Limb (tissue), 2 donors: ENCODE results near the gene MAPK12.
A peak's percentile ranks its signal among the peaks of the same experiment; 100 is the strongest.

Experiments
- DNase-seq, 2 donors: peaks; one replicate each; pipeline ENCODE4 v3.0.0-alpha.2; 2016; ENCODE audit errors: extremely low spot score in 2 of 2

MAPK12 gene

DNA sequence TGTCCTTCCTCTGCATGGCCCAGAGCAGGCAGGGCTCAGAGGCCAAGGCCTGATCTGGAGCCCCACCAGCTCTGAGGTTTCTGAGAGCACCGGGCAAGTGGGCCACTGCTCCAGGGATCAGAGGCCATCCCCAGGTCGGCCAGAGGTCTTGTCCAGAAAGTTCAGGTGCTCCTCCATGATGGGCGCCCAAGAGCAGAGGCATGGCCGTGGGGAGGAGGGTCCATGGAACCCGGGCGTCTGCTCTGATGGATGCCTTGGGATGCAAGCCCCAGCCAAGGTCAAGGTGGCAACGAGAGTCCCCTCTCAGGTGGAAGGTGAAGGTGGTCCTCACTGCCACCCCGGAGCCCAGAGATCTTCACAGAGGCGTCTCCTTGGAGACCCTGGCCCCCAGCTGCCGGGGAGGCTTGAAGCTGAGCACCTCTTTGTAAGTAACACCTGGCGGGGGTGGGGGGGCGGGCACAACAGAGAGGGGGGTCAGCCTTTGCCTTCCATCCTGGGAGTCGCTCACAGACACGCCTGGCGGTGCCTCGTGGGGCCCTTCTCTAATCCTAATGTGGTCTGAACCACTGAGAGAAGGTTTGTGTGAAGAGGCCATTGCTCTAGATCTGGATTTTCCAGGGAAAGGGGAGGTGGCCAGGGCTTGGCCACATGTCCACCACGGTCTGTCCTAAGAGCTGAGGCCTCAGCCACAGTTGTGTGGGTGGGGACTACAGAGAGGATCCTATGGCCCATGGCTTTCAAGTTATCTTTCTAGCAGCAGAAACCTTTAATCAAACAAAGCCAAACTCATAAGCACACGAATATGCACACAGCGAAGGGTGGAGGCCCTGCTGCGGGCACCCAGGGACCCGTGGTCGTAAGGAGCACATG is 8.2 kb downstream of the MAPK12 start:
- no peak for DNase-seq

DNA sequence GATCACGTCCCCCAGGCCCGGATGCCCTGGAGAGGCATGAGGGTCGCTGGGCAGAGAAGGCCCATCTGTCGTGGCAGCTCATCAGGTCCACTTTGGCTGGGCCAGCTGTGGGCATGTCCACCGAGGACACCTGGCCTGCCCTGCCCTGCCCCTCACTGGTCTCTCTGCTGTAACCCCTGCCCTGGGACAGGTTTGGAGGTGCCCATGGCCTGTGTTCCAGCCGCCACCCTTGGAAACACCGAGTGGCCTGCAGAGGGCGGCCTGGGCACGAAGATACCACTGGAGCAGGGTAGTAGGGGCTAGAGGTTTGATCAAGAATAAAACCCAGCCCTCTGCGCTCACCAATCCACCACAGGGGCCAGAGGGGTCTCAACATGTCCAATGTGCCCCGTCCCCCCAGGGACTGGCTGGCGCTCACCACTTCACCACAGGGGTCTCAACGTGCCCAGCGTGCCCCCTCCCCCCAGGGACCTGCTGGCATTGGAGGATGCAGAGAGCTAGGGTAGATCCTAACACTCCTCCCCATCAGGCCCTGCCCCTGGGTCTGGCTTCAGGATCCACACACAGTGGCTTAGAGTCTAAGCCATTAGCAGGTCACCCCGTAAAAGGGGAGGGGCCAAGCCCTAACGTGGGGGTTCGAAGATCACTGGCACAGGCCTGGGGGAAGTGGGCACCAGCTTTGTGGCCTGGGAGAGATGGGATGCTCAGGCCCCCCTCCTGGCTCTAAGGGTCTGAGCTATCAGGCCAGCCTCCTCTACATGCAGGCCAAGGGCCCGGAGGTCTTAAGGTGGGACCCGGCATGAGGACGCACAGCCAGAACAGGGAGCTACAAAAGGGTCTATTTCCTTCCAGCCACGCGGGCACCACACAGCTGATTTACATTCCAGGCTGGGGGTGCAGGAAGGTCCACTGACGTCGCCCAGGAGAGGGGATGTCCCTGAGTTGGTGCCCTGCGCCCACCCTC is 9.1 kb downstream of the MAPK12 start:
- DNase-seq = peak in 1 of 2 donors; percentile 77

DNA sequence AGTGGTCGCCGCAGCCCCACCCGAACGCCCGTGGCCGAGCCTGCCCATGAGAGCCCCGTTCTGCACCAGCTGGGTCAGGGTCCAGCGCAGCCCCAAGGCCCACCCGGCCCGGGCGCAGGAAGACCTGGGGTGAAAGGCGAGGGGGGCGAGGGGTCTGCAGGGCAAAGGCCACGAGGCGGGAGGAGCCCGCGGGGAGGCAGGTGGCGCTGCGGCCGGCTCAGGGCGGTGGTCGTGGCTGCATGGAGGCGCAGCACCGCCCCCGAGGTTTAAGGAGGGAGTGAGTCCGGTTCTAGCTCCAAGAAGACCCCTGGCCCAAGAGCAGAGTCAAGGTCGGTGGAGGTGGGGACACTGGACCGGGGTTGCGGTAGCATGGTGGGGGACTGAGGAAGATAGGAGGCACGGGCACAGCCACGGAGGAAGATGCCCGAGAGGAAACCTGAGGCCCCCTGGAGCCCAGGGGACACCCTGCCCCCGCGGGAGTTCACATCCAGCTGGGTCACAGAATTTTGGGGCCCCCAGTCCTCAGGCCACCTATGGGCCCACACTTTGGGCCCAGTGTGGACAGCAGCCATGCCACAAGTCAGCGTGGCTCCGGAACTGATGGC is 9.9 kb downstream of the MAPK12 start:
- DNase-seq = no peak

DNA sequence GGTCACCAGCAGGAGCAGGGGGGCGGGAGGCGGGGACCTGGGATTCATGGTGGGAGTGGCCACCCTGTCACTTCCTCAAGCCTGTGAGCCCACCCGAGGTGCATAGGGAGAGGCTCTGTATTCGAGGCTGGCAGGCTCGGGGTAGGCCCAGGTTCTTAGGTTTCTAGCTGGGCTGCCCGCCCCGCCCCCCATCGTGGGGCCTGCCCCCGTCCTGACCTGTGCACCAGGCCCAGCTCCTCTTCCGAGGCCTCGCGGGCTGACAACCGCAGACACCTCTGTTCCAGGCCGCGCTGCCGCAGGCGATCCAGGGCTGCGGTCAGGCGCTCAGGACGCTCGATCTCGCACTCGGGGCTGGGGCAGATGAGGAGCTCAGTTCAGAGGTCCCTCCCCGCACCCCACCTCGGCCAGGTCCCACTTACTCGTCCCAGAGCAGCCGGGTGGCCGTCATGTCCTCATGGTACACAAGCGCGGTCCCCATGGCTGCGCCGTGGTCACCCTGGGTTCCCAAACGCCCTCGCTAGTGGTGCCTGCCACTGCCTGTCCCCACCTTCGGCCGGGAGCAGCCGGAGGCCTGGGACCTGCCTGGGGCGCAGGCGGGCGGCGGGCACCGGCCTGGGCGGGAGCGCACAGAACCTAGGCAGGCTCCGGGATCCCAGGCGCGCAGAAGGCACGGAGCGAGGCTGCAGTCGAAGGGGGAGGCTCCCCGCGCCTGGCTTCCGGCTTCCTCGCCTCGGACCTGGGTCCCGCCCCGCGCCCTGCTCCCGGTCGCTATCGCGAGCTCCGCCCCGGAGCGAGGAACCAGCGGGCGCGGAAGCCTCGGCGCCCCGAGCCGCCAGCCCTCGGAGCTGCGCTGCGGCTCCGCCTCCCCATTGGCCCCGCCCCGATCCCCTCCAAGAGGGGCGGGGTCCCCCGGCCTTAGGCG is 10.7 kb downstream of the MAPK12 start, which contains the start of gene HDAC10:
Gene HDAC10, minus strand, starts transcription at position 711 of the 922 bp plus-strand sequence. Its CDS starts 233 bp downstream, at position 478.
- peak; percentile 64 to 81 for DNase-seq

DNA sequence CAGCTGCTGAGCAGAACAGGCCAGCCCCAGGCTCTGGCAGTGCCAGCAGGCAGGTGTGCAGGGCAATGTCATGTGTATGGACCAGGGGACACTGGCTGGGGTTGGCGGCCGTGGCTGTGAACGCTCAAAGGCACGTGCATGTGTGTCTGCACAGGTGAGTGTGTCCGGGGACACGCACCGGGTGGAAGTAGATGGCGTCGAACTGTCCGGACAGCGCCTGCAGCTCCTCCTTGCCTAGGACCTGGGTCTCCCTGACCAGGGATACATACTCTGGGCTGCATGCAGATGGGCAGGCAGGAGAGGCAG is 11.3 kb downstream of the MAPK12 start:
- no peak for DNase-seq

DNA sequence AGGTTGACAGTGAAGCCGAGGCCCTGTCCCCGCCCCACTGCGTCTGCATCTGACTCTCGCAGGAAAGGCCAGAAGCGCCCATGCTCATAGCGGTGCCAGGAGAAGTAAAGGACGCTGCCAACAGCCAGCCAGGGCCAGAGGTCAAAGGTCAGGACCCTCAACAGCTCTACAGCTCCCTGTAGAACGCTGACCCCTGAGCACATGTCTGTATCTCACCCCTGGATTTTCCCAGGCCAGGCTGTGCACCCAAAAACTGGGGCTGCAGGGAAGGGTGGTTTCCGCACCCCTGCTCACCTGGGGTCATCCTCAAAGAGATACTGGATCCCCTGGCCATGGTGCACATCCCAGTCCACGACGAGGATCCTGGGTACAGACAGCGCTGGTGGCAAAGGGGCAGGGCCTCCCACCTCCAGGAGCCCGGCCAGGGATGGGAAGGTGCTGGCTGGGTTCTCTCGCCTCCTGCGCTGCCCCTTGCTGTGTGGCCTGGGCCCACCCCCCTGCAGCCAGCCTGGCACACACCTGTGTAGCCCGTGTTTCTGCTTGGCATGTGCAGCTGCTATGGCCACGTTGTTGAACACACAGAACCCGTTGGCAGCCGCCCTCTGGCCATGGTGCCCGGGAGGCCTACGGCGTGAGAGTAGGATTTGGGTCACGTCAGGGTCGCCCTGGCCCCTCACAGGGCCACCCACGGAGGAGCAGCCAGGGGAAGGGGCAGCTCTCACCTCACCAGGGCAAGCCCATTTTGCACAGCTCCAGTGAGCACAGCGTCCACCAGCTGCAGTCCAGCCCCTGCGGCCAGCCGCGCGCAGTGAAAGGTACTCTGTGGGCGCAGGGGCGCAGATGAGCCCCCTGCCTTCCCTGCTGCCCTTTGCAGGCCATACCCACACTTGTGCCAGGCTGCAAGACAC is 11.9 kb downstream of the MAPK12 start:
- no peak for DNase-seq

DNA sequence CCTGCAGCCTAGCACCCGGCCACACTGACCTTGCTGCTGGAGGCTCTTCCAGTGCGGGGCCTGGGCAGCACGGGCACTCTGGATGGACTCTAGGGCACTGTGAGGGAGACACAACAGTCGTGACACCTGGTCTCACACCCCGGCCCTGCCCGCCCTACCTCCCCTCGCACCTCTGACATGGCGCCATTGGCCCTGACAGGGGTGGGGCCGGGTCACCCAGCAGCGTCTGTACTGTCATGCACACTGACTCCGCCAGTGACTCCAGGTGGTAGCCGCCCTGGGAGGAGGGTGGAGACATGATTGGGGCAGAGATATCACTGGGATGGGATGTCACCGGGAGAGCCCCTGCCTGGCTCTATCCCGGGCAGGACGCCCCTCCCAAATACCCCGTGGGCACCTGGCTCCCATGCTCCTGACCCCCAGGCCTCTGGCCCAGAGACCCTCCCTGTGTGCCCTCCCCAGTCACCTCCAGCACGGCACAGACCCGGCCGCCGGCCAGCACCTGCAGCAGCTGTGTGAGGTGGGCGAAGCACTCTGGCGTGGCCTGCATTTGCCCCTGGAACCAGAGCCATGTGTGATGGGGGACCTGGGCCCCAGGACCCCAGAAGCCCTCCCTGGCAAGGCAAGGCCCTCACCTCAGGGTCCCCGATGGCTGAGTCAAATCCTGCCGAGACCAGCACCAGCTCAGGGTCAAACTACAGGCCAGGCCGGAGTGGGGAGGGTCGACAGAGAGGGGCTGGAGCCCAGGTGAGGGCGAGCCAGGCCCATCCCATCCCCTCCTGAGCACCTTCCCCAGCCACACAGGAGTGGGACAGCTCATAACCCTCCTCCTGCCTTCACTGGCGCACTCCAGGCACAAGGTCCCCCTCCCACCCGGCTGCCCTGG is 13.0 kb downstream of the MAPK12 start:
- DNase-seq = no peak

DNA sequence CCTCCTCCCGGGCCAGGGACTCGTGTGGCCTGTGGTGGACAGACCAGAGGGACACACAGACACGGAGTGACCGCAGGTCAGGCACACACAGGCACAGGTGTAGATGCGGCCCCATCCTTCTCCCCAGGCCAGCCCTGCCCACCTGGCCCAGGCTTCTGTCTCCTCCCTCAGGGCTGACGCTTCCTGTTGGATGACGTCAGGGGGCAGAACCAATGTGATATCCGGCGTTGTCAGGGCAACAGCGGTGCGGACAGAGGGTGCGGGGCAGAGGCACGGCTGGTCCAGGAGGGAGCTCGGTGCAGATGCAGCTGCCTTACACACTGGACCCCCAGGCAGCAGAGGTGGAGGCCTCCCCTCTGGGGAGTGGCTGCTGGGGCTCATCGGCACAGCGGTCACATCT is 13.7 kb downstream of the MAPK12 start:
- no peak for DNase-seq

DNA sequence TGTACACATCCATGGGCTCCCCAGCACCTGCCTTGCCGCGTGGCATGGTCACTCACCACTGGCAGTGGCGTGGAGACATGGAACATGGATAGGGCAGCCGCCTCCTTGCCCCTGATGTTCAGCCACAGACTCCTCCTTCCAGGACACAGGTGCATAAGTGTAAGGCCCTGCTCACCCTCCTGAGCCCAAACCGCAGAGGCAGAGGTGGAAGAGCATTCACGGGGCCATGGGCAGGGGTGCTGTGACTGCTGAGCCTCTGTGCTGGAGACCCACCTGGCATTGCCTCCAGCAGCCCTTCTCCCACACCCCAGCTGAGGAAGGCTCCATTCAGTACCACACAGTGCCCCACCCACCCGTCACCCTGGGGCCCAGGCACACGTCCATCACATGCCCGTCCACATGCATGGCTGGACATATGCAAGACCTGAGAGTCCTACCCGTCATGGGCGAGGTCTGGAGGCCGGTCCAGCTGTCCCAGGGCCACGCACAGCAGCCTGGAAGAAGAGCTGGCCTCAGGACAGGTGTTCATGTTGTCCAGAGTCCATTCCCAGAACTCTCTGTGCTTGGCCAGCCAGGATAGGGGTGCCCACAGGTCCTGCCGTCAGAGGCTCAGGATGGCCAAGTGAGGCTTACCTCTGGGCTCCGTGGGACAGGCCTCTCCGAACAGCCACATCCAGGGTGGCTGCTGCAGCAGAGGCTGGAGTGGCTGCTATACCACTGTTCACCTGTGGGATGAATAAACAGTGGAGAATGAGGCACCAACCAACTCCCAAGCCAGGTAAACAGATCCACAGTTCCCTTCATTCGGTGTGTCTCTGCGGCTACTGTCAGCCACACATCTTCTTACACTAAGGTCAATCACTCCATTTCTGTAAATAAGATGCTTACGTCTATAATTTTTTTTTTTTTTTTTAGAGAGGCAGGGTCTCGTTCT is 15.0 kb downstream of the MAPK12 start:
- no peak for DNase-seq

DNA sequence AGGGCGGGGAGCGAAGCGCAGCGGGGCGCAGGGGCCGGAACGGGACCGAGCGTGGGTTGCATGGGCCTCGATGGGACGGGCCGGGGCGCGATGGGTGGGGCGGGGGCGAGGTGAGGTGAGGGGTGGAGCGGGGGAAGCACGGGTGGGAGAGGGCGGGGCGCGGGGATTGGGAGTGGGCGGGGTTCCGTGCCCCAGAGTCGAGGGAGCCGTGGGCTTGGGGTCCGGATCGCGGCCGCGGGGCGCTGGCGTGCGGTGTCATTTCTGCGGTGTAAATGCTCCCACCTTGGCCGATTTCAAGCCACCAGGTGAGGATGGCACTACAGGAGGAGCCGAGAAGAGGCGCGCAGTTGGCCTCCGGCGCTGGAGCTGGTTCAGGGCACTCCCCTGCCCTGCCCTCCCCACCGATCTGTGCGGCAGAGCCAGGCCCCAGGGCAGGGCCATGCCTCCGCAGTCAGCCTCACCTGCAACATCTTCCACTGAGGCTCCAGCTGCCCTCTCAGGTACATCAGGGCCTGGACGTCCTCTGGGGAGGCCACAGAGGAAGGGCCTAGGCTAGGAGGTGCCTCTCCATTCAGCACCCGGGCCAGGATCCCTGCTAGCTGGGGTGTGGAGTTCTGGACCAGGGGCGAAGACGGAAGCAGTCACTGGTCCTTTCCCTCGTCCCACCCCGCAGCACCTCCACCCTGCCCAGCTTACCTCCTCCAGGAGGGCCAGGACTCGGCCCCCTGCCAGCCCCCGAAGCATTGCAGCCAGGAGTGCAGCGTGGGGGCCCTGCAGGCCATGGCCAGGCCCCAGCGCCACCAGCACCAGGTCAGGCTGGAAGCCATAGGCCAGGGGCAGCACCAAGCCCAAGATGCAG is 16.0 kb downstream of the MAPK12 start:
- DNase-seq = no peak

DNA sequence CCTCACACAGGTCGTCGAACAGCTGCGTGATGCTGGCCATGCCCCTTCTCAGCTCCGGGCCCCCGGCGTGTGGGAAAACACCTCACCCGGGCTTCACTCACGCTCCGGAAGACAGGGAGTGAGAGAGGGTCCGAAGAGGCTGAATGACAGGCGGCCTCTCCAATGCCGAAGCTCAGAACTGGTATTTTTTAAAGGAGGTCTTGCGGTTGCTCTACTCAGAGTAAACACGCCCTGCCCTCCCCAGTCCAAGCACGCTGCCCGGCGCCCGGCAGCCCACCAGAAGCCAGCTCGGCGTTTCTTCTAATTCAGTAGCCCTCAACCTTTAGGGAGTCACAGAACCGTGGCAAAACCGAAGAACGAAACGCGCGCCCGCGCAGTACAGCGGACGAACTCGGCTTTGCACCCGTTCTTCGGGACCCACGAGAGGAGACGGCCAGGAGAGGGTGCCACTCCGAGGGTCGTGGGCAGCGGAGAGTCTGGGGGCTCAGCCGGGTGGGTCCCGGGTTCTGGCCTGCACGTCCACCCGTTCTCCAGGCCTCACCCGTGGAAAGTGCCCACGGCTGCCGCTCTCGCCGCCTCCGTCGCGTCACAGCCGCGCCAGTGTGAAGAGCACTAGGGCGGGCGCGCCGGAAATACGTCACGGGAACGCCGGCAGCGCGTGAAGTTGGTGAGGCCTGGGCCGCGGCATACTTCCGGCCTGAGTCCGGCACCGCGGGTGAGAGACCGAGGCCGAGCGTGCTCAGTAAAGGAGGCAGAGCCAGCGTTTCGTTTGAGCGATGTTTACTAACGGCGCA is 16.9 kb downstream of the MAPK12 start, which contains the start of gene TUBGCP6:
Gene TUBGCP6, minus strand, starts transcription at position 604 of the 794 bp plus-strand sequence. Its CDS starts 564 bp downstream, at position 40.
- peak; percentile 94 to 96 for DNase-seq

DNA sequence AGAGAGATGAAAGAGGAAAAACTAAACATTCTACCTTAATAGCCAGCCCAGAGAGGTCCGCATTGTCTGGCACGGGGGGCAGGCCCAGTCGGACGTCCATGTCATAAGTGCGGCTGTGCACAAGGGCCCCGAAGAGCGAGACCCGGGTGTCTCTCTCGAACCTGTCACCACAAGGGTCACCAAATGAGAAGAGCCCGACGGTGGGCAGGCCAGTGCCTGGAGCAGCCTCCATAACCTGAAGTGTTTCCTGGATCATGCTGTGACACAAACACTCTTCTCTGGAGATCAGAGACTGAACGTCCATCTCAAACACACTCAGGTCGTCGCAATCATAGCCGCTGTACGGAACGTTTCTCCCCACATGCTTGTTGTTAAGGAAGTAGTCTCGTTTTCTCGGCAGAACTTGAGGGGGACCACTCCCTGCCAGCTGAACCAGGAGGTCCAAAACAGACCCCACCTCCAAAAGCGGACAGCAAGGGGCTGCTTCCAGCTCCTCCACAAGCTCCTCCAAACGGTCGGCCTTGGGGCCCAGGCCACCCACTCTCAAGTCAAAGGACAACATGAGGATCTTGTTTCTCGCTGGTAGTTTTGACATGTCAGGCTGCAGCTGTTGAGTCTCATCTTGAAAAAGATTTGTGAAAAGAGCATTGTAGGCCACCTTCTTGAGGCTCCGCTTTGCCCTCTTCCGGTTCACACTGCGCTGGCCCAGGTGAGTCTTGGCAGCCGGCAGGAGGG is 17.6 kb downstream of the MAPK12 start:
- no peak for DNase-seq

DNA sequence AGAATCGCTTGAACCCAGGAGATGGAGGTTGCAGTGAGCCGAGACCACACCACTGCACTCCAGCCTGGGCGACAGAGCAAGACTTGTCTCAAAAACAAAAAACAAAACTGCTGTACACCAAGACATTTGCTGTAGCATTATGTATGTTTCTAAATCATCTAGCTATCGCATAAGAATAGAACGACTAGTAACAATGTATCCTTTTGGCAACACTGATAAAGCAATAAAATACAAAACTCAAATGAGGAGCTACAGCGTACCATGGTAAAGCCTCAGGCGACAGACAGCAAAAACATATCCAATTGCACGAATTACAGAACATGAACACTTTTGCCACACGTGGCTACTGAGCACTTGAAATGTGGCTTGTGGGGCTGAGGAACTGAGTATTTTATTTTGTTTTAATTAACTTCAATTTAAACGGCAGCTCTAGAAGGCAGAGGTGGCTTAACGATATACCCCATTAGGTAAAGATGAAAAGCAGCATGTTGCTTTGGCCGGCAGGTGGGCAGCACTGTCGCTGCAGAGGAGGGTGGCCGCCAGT is 19.0 kb downstream of the MAPK12 start:
- DNase-seq = no peak

DNA sequence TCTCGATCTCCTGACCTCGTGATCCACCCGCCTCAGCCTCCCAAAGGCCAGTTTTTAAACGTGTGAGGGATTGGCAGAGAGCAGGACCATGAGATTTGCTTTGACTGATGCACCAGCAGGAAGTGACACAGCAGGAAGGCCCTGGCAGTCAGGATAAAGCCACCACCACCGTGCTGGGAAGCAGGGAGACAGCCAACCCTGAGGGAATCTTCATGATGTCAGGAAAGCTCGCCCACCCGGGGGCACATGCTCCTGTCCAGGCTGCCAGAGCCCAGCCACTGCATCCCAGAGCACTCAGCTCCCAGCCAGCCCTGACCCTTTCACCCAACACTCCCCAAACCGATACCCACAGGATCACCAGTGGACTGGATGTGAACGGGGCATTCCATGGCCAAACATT is 22.7 kb downstream of the MAPK12 start:
- no peak for DNase-seq
